HEK293T (cell line): Measurements from ENCODE around the gene PRR19.

ENCODE experiments used
- BHLHE40 ChIP-seq: fragments of 450-650 bp; IDR thresholded peaks from 2 replicates; pipeline ENCODE4 v1.6.1; 2016; ENCODE audit warnings: mild to moderate bottlenecking, moderate library complexity, borderline replicate concordance
- CTBP1 ChIP-seq: fragments of 450-650 bp; IDR thresholded peaks from 2 replicates; pipeline ENCODE4 v1.6.1; 2016; ENCODE audit warnings: borderline replicate concordance
- FOXK2 ChIP-seq: fragments of 450-650 bp; IDR thresholded peaks from 2 replicates; pipeline ENCODE4 v1.6.1; 2016; ENCODE audit warnings: mild to moderate bottlenecking
- FOXM1 ChIP-seq: fragments of 450-650 bp; IDR thresholded peaks from 2 replicates; pipeline ENCODE4 v1.6.1; 2017; ENCODE audit warnings: mild to moderate bottlenecking, borderline replicate concordance
- L3MBTL2 ChIP-seq: fragments of 450-650 bp; conservative IDR thresholded peaks from 2 replicates; pipeline ENCODE4 v1.6.1; 2016; ENCODE audit warnings: mild to moderate bottlenecking
- LEF1 ChIP-seq: fragments of 450-650 bp; IDR thresholded peaks from 2 replicates; pipeline ENCODE4 v1.6.1; 2017; ENCODE audit warnings: mild to moderate bottlenecking, borderline replicate concordance
- SP1 ChIP-seq: fragments of 450-650 bp; IDR thresholded peaks from 2 replicates; pipeline ENCODE4 v1.6.1; 2017

- no peak for TF ChIP-seq LEF1
- TF ChIP-seq FOXK2, result no peak
- no peak for TF ChIP-seq CTBP1
- no peak for TF ChIP-seq FOXM1
- no peak for TF ChIP-seq BHLHE40
- no peak for TF ChIP-seq L3MBTL2
- TF ChIP-seq SP1, result no peak
Measured at GRCh38 chr19:42285988-42286348, 16.0 kb upstream of the PRR19 start.
